Kidney (tissue), 14 donors: ENCODE data around the gene CYP2W1. TPM values are rescaled to one million over a fixed set of nuclear protein-coding genes. Genes with fewer than 3 reads are reported as not detected.

Experiments used
- DNase-seq, 5 donors: peaks; one replicate each; pipeline ENCODE4 v3.0.0-alpha.2; 2013 to 2020
- FAIRE-seq: peaks from 2 replicates; lab custom pipeline; 2012; peaks lifted over from hg19 to GRCh38; lab: Jason Lieb, UNC
- H3K27ac ChIP-seq, 2 donors: one replicate each; pipeline ENCODE4 v1.7.0; 2013; ENCODE audit warnings: low read depth in 2 of 2, low read length in 2 of 2, inconsistent platforms in 1 of 2
- H3K27me3 ChIP-seq: one replicate; pipeline ENCODE4 v1.7.1; 2013; ENCODE audit warnings: low read length, inconsistent platforms; ENCODE audit not compliant: control insufficient read depth, insufficient read depth
- H3K36me3 ChIP-seq, 3 donors: one replicate each; pipeline versions ENCODE4 v1.7.0 to v1.7.1; 2013; ENCODE audit warnings: low read length in 3 of 3, control low read depth in 1 of 3, inconsistent platforms in 1 of 3; ENCODE audit not compliant: insufficient read depth in 3 of 3, control insufficient read depth in 2 of 3
- H3K4me1 ChIP-seq, 3 donors: one replicate each; pipeline versions ENCODE4 v1.7.0 to v1.7.1; 2013; ENCODE audit warnings: low read length in 3 of 3, inconsistent platforms in 1 of 3, low read depth in 1 of 3; ENCODE audit not compliant: control insufficient read depth in 2 of 3, insufficient read depth in 2 of 3
- H3K4me3 ChIP-seq, 3 donors: one replicate each; pipeline versions ENCODE4 v1.7.0 to v1.8.1; 2013; ENCODE audit warnings: low read length in 3 of 3, control low read depth in 1 of 3, inconsistent platforms in 1 of 3
- H3K9ac ChIP-seq, 3 donors: one replicate each; pipeline versions ENCODE4 v1.7.0 to v1.7.1; 2013; ENCODE audit warnings: low read length in 3 of 3, control low read depth in 1 of 3, inconsistent platforms in 1 of 3
- H3K9me3 ChIP-seq, 3 donors: one replicate each; pipeline versions ENCODE4 v1.7.0 to v1.7.1; 2013; ENCODE audit warnings: low read length in 3 of 3, control low read depth in 1 of 3, inconsistent platforms in 1 of 3; ENCODE audit not compliant: control insufficient read depth in 2 of 3, insufficient read depth in 1 of 3
- intact Hi-C: fragments of 100-400 bp; cut with DNase I; formaldehyde crosslinking; loops from one replicate; pipeline ENCODE4 v1.11.1; 2022
- polyA plus RNA-seq: library from polyadenylated mRNA; stranded (reverse); fragments of 350-450 nt; fragmentation: Illumina TruSeq; extraction: RNeasy Lipid Tissue Mini Kit (QIAGEN cat#74804); gene quantifications from one replicate; pipeline ENCODE4 v1.2.3, GENCODE V29; 2014; ENCODE audit warnings: low read depth, low replicate concordance; ENCODE audit not compliant: insufficient read depth
- total RNA-seq: library from RNA; stranded (reverse); fragmentation: NEBNext Ultra II Directional; extraction: Animal tissue kit (Norgen Biotek cat#: 25700); gene quantifications from one replicate; pipeline ENCODE4 v1.2.1, GENCODE V29; 2021
- TF ChIP-seq, protein P1 (sequence below): IDR thresholded peaks from 3 replicates; pipeline ENCODE4 v1.5.1; 2012; ENCODE audit warnings: mild to moderate bottlenecking, moderate library complexity, borderline replicate concordance; ENCODE audit not compliant: insufficient read depth; ENCODE audit errors: extremely low read depth
- donor health status: control.
- donor health status: control.
- donor health status: control.
- donor health status: control.
- donor health status: control.
- donor health status: DM: yes; HTN: yes; CAD: no.
- donor health status: Normal renal cell carcinoma (clear cell type).

The CYP2W1 gene
- total and polyA plus RNA-seq, 2 donors from 2014 or later = 0.13 to 0.17 TPM

DNA sequence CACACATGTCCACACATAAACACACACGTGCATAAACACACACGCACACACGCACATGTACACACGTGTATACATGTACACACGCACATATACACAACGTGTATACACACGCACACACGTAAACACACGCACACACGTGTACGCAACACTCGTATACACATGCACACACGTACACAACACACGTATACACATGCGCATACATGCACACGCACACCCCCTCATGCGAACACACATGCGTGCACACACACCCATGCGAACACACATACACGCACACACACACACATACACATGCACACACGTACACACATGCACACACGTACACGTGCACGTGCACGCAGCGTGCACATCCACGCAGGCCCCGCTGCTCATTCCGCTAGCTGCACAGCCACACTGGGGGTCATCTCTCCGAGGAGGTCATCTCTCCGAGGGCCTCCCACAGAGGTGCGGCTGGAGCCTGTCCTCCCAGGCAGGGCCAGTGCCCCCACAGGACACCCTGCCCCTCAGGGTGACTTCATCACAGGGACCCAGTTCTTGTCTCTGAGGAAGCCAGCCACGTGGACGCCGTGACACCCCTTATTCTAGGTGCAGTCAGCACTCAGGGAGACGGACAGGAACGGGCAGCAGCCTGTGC lies 25.9 kb downstream of the CYP2W1 start:
- FAIRE-seq (no peak), DNase-seq (no peak)

DNA sequence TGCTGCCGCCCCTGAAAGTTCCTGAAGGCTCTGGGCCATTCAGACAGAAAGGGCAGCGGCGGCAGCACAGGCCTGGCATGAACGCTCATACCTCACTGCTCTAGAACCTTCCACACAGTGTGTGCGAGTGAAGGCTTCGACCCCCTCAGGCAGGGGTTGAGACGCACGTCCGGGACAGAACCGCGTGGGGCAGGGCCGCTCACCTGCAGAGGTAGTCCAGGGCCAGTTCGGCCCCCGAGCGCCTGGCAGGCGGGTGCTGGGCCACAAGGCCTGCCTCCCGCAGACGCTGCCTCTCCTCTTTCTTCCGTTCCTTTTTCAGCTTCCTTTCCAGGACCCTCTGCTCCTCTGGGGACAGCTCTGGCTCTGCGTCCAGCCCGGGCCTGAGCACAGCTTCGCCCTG lies 26.8 kb downstream of the CYP2W1 start:
- Histone ChIP-seq H3K9ac (no peak overlapping the region), H3K27ac (no peak overlapping the region), H3K9me3 (peaks cover 0 to 3% (median 0%) of the 10 kb centered on the region in 3 donors), H3K27me3 (no peaks in the 10 kb centered on the region), H3K36me3 (peaks cover 0 to 4% (median 3%) of the 10 kb centered on the region in 3 donors), H3K4me3 (no peak overlapping the region), H3K4me1 (peaks cover 0 to 8% (median 0%) of the 10 kb centered on the region in 3 donors)
- intact Hi-C loops = no loop called here
- TF ChIP-seq, protein P1, sequence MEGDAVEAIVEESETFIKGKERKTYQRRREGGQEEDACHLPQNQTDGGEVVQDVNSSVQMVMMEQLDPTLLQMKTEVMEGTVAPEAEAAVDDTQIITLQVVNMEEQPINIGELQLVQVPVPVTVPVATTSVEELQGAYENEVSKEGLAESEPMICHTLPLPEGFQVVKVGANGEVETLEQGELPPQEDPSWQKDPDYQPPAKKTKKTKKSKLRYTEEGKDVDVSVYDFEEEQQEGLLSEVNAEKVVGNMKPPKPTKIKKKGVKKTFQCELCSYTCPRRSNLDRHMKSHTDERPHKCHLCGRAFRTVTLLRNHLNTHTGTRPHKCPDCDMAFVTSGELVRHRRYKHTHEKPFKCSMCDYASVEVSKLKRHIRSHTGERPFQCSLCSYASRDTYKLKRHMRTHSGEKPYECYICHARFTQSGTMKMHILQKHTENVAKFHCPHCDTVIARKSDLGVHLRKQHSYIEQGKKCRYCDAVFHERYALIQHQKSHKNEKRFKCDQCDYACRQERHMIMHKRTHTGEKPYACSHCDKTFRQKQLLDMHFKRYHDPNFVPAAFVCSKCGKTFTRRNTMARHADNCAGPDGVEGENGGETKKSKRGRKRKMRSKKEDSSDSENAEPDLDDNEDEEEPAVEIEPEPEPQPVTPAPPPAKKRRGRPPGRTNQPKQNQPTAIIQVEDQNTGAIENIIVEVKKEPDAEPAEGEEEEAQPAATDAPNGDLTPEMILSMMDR = no peak
- DNase-seq (no peak), FAIRE-seq (no peak)

More for the DNA sequence above, 25.9 kb downstream of the CYP2W1 start:
- Histone ChIP-seq H3K9me3 (peaks cover 0 to 3% (median 0%) of the 10 kb centered on the region in 3 donors), H3K4me3 (peak overlapping the region in 1 of 3 donors; percentile 22), H3K4me1 (peaks cover 0 to 8% (median 0%) of the 10 kb centered on the region in 3 donors), H3K36me3 (peaks cover 0 to 4% (median 3%) of the 10 kb centered on the region in 3 donors), H3K9ac (no peak overlapping the region), H3K27me3 (no peaks in the 10 kb centered on the region), H3K27ac (no peak overlapping the region)
- intact Hi-C loops = no loop called here
- TF ChIP-seq, protein P1 = no peak

DNA sequence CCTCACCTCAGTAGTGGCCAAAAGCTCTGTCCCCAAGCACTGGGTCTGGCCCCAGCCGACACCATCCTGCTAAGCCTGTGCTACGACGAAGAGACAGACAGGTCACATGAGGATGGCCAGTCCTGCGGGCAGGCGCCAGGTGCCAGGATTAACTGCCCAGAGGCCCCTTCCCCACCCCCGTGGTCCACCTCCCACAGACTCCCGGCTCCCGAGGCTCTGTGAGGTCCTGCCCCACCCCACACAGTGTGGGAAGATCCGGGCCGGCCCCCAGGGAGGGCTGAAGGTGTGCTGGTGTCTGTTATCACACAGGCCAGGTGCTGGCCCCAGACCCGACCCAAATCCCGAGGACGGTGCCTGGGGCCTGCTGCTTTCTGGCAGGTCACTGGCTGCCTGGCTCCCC lies 27.2 kb downstream of the CYP2W1 start:
- TF ChIP-seq, protein P1 = no peak

More for the DNA sequence above, 27.2 kb downstream of the CYP2W1 start:
- Histone ChIP-seq H3K27me3 (no peaks in the 10 kb centered on the region), H3K4me3 (no peak overlapping the region), H3K9me3 (peaks cover 0 to 3% (median 0%) of the 10 kb centered on the region in 3 donors), H3K27ac (no peak overlapping the region), H3K9ac (no peak overlapping the region), H3K4me1 (peaks cover 0 to 9% (median 1%) of the 10 kb centered on the region in 3 donors), H3K36me3 (peaks cover 0 to 4% (median 3%) of the 10 kb centered on the region in 3 donors)
- intact Hi-C loops = no loop called here
- FAIRE-seq = no peak
- no peak for DNase-seq
